HCT116 (cell line): ENCODE data around the gene MGP. TPM values are rescaled to one million over a fixed set of nuclear protein-coding genes. Genes with fewer than 3 reads are reported as not detected.

Experiments
- ATAC-seq: fragments of 200-7000 bp; cut with Tn5 transposase; 2 replicates; pipeline ENCODE4 v1.9.1; 2020; ENCODE audit warnings: mild to moderate bottlenecking, moderate library complexity
- BruUV-seq: library from RNA; stranded (reverse); fragments of 400-500 nt; replicated peaks from 2 replicates; lab custom pipeline; 2021; lab: Mats Ljungman, UMichigan
- CTCF ChIA-PET: fragments of 300-600 bp; sonication (Branson Sonifier 250); formaldehyde crosslinking; loops from one replicate; lab custom pipeline; 2021; ENCODE audit warnings: antibody characterized with exemption; lab: Charles Lee
- POLR2A ChIA-PET: fragments of 300-600, 350-600 bp; sonication (Branson Sonifier 250); formaldehyde crosslinking; loops from one replicate; lab custom pipeline; 2021; ENCODE audit warnings: antibody characterized with exemption; lab: Charles Lee
- RAD21 ChIA-PET, 2 experiments: fragments of 300-600 bp; sonication (Branson Sonifier 250); formaldehyde crosslinking; loops; one replicate each; lab custom pipeline; 2023; ENCODE audit warnings: low total read pairs in 2 of 2; ENCODE audit not compliant: uncharacterized antibody in 2 of 2, unreplicated experiment in 2 of 2, low non-redundant PET in 1 of 2; lab: Charles Lee
- DNase-seq: peaks from one replicate; pipeline ENCODE4 v3.0.0-alpha.2; 2010; ENCODE audit warnings: low read depth, low spot score
- H2AFZ ChIP-seq: fragments of 200-600 bp; shearing (Covaris generic), sonication (generic); 2 replicates; pipeline ENCODE4 v1.6.1; 2017; ENCODE audit warnings: low read depth, mixed run types, mixed read lengths, antibody characterized with exemption, low read length; ENCODE audit not compliant: poor library complexity, severe bottlenecking
- H3K27ac ChIP-seq: 2 replicates; pipeline ENCODE4 v1.5.1; 2012; ENCODE audit warnings: low read depth, low read length
- H3K27me3 ChIP-seq: fragments of 200-600 bp; sonication (generic); 2 replicates; pipeline ENCODE4 v1.6.1; 2016; ENCODE audit warnings: mixed run types, low read length, mixed read lengths; ENCODE audit not compliant: insufficient read depth
- H3K36me3 ChIP-seq, 2 experiments: fragments of 200-500 bp in 1 of 2; fragments of 200-600 bp in 1 of 2; sonication (Bioruptor generic) in 1 of 2; sonication (generic) in 1 of 2; 2 replicates each; pipeline versions ENCODE4 v1.5.1 to v1.6.1; 2014 to 2016; ENCODE audit warnings: low read length in 2 of 2, inconsistent platforms in 1 of 2, mixed read lengths in 1 of 2, mixed run types in 1 of 2; ENCODE audit not compliant: insufficient read depth in 2 of 2, control insufficient read depth in 1 of 2
- H3K4me1 ChIP-seq, 2 experiments: fragments of 200-600 bp in 1 of 2; sonication (generic) in 1 of 2; 2 replicates each; pipeline versions ENCODE4 v1.5.1 to v1.6.1; 2012 to 2017; ENCODE audit warnings: low read length in 2 of 2, inconsistent platforms in 1 of 2, mild to moderate bottlenecking in 1 of 2, mixed read lengths in 1 of 2, mixed run types in 1 of 2, moderate library complexity in 1 of 2; ENCODE audit not compliant: insufficient read depth in 2 of 2, control insufficient read depth in 1 of 2
- H3K4me2 ChIP-seq: fragments of 200-600 bp; sonication (generic); 2 replicates; pipeline ENCODE4 v1.6.1; 2017; ENCODE audit warnings: mixed run types, low read length, mixed read lengths
- H3K4me3 ChIP-seq, 2 experiments: fragments of 200-600 bp in 1 of 2; sonication (generic) in 1 of 2; replicated peaks in 1 of 2; 2 replicates each; pipeline ENCODE4 v1.5.1; 2011 to 2016; ENCODE audit warnings: low read length in 2 of 2, control low read depth in 1 of 2, low read depth in 1 of 2, mild to moderate bottlenecking in 1 of 2, mixed read lengths in 1 of 2, mixed run types in 1 of 2
- H3K79me2 ChIP-seq: fragments of 200-600 bp; sonication (generic); 2 replicates; pipeline ENCODE4 v1.6.1; 2017; ENCODE audit warnings: mild to moderate bottlenecking, mixed run types, low read length, moderate library complexity, mixed read lengths; ENCODE audit not compliant: insufficient read depth
- H3K9ac ChIP-seq: fragments of 200-600 bp; sonication (generic); 2 replicates; pipeline ENCODE4 v1.6.1; 2016; ENCODE audit warnings: low read length, mixed read lengths
- H3K9me2 ChIP-seq: fragments of 200-600 bp; sonication (generic), shearing (Covaris generic); 2 replicates; pipeline ENCODE4 v1.6.1; 2017; ENCODE audit warnings: mixed run types, mild to moderate bottlenecking, moderate library complexity; ENCODE audit not compliant: insufficient read depth
- H3K9me3 ChIP-seq, 2 experiments: fragments of 200-500 bp in 1 of 2; fragments of 200-600 bp in 1 of 2; sonication (Bioruptor generic) in 1 of 2; sonication (generic) in 1 of 2; 2 replicates each; pipeline ENCODE4 v1.6.1; 2014 to 2017; ENCODE audit warnings: low read length in 2 of 2, mixed read lengths in 2 of 2, inconsistent platforms in 1 of 2, low read depth in 1 of 2, mild to moderate bottlenecking in 1 of 2, mixed run types in 1 of 2, moderate library complexity in 1 of 2; ENCODE audit not compliant: control insufficient read depth in 1 of 2, insufficient read depth in 1 of 2
- H4K20me1 ChIP-seq: fragments of 200-600 bp; sonication (generic), shearing (Covaris generic); 2 replicates; pipeline ENCODE4 v1.6.1; 2017; ENCODE audit warnings: mixed run types, mild to moderate bottlenecking, moderate library complexity; ENCODE audit not compliant: insufficient read depth
- ATF3 ChIP-seq: IDR thresholded peaks from 2 replicates; pipeline ENCODE4 v1.6.1; 2012
- CBX3 ChIP-seq: IDR thresholded peaks from 2 replicates; pipeline ENCODE4 v1.6.1; 2012; ENCODE audit warnings: low read depth
- CEBPB ChIP-seq: IDR thresholded peaks from 2 replicates; pipeline ENCODE4 v1.6.1; 2012; ENCODE audit warnings: low read depth
- EGR1 ChIP-seq: IDR thresholded peaks from 2 replicates; pipeline ENCODE4 v1.6.1; 2012; ENCODE audit warnings: low read depth
- EZH2 ChIP-seq: fragments of 200-600 bp; sonication (generic); IDR thresholded peaks from 2 replicates; pipeline ENCODE4 v1.6.1; 2017; ENCODE audit warnings: antibody characterized with exemption, mixed run types
- FOSL1 ChIP-seq: IDR thresholded peaks from 2 replicates; pipeline ENCODE4 v1.6.1; 2012; ENCODE audit warnings: low read depth
- JUND ChIP-seq: IDR thresholded peaks from 2 replicates; pipeline ENCODE4 v1.6.1; 2012
- POLR2A ChIP-seq: IDR thresholded peaks from 2 replicates; pipeline ENCODE4 v1.7.0; 2011; ENCODE audit warnings: borderline replicate concordance; ENCODE audit not compliant: insufficient read depth, insufficient read length; ENCODE audit errors: extremely low read depth
- POLR2AphosphoS5 ChIP-seq: IDR thresholded peaks from 2 replicates; pipeline ENCODE4 v1.6.1; 2011; ENCODE audit warnings: mild to moderate bottlenecking, low read depth, low read length, moderate library complexity
- RAD21 ChIP-seq: IDR thresholded peaks from 2 replicates; pipeline ENCODE4 v1.6.1; 2012; ENCODE audit warnings: low read depth, mild to moderate bottlenecking
- REST ChIP-seq: IDR thresholded peaks from 2 replicates; pipeline ENCODE4 v1.6.1; 2012; ENCODE audit warnings: low read depth
- SIN3A ChIP-seq: IDR thresholded peaks from 2 replicates; pipeline ENCODE4 v1.6.1; 2012; ENCODE audit warnings: low read depth
- SRF ChIP-seq: IDR thresholded peaks from 2 replicates; pipeline ENCODE4 v1.6.1; 2012; ENCODE audit warnings: low read depth
- TCF7L2 ChIP-seq: IDR thresholded peaks from 2 replicates; pipeline ENCODE4 v1.7.0; 2011; ENCODE audit warnings: borderline replicate concordance, inconsistent platforms; ENCODE audit not compliant: insufficient read depth, insufficient read length; ENCODE audit errors: extremely low read depth
- ZBTB33 ChIP-seq: IDR thresholded peaks from 2 replicates; pipeline ENCODE4 v1.6.1; 2011; ENCODE audit warnings: mild to moderate bottlenecking, low read length, moderate library complexity; ENCODE audit not compliant: insufficient replicate concordance; ENCODE audit errors: extremely low read depth
- ZNF274 ChIP-seq: fragments of 200-500 bp; sonication (Bioruptor generic); IDR thresholded peaks from 2 replicates; pipeline ENCODE4 v1.6.1; 2014; ENCODE audit warnings: mild to moderate bottlenecking, low read depth, low read length, inconsistent platforms
- intact Hi-C: fragments of 100-400 bp; cut with micrococcal nuclease; formaldehyde crosslinking; loops from 2 replicates; pipeline ENCODE4 v1.10.0; 2022
- total RNA-seq: library from RNA; stranded (reverse); gene quantifications from one replicate; pipeline ENCODE4 v1.2.1, GENCODE V29; 2021; ENCODE audit not compliant: unreplicated experiment
- TF ChIP-seq, protein P1 (sequence below): IDR thresholded peaks from 2 replicates; pipeline ENCODE4 v1.6.1; 2012
- TF ChIP-seq, protein P2 (sequence below), 3 experiments: fragments of 200-600 bp in 1 of 3; sonication (generic) in 1 of 3; IDR thresholded peaks in 2 of 3; conservative IDR thresholded peaks in 1 of 3; 2 replicates each; pipeline ENCODE4 v1.5.1; 2012 to 2017; ENCODE audit warnings: low read depth in 2 of 3, low read length in 2 of 3, antibody characterized with exemption in 1 of 3, borderline replicate concordance in 1 of 3, control low read depth in 1 of 3, mild to moderate bottlenecking in 1 of 3, mixed read lengths in 1 of 3, mixed run types in 1 of 3, moderate library complexity in 1 of 3; ENCODE audit not compliant: insufficient read depth in 1 of 3

Gene MGP
- total RNA-seq, 1 experiment from 2014 or later = 1.3 TPM

GRCh38 chr12:14842315-14842714 is 43.3 kb downstream of the MGP start:
- 0 out of 2 replicates have a peak overlapping the region, but pooled peaks have one; percentile 39 for H3K4me2 ChIP-seq
- H3K27ac ChIP-seq = no peak overlapping the region
- DNase-seq (no peak), ATAC-seq (no peak)
- no peak overlapping the region for H2AFZ ChIP-seq
- CTCF ChIA-PET = no interaction called here
- intact Hi-C loops = loop anchor here (10.0 kb wide), 2 partner anchors 382 to 682 kb away; partner anchors contain the start of gene RERG
- H3K9me2 ChIP-seq = no peaks in the 10 kb centered on the region
- no peaks in the 10 kb centered on the region for H3K36me3 ChIP-seq
- H3K27me3 ChIP-seq = no peaks in the 10 kb centered on the region
- RAD21 ChIA-PET = no interaction called here
- POLR2A ChIA-PET = no interaction called here
- no peak for TF ChIP-seq SRF
- no peak for TF ChIP-seq EGR1
- no peak for TF ChIP-seq JUND
- TF ChIP-seq, protein P1, sequence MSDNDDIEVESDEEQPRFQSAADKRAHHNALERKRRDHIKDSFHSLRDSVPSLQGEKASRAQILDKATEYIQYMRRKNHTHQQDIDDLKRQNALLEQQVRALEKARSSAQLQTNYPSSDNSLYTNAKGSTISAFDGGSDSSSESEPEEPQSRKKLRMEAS = no peak
- no peak for TF ChIP-seq ZNF274
- TF ChIP-seq POLR2A = no peak
- TF ChIP-seq ZBTB33 = no peak
- no peak for TF ChIP-seq EZH2
- TF ChIP-seq FOSL1 = no peak
- no peak for TF ChIP-seq TCF7L2
- no peak for TF ChIP-seq POLR2AphosphoS5
- no peak for TF ChIP-seq CEBPB
- TF ChIP-seq SIN3A = no peak
- TF ChIP-seq, protein P2, sequence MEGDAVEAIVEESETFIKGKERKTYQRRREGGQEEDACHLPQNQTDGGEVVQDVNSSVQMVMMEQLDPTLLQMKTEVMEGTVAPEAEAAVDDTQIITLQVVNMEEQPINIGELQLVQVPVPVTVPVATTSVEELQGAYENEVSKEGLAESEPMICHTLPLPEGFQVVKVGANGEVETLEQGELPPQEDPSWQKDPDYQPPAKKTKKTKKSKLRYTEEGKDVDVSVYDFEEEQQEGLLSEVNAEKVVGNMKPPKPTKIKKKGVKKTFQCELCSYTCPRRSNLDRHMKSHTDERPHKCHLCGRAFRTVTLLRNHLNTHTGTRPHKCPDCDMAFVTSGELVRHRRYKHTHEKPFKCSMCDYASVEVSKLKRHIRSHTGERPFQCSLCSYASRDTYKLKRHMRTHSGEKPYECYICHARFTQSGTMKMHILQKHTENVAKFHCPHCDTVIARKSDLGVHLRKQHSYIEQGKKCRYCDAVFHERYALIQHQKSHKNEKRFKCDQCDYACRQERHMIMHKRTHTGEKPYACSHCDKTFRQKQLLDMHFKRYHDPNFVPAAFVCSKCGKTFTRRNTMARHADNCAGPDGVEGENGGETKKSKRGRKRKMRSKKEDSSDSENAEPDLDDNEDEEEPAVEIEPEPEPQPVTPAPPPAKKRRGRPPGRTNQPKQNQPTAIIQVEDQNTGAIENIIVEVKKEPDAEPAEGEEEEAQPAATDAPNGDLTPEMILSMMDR (IDR thresholded peaks at IDR 0.05 in 2 of 3, conservative IDR thresholded peaks at IDR 0.05 in 1 of 3; ENCODE audit: borderline replicate concordance in 1 of 3, insufficient read depth in 1 of 3, low read depth in 2 of 3, low read length in 2 of 3) = no peak
- no peak for TF ChIP-seq REST
- TF ChIP-seq CBX3 = no peak
- no peak for TF ChIP-seq RAD21
- no peak for TF ChIP-seq ATF3
- peaks cover 0 to 10% of the 10 kb centered on the region in 2 experiments; a peak in 2 of 4 replicates for H3K4me1 ChIP-seq
- no peaks in the 10 kb centered on the region for H3K79me2 ChIP-seq
- no peaks in the 10 kb centered on the region for H4K20me1 ChIP-seq
- H3K9me3 ChIP-seq = no peaks in the 10 kb centered on the region
- H3K4me3 ChIP-seq = no peak overlapping the region
- H3K9ac ChIP-seq = no peak overlapping the region
- no TSS peak for BruUV-seq
